Measurements from ENCODE around the gene PTPRS. TPM values are rescaled to one million over a fixed set of nuclear protein-coding genes. Genes with fewer than 3 reads are reported as not detected.
A peak's percentile ranks its signal among the peaks of the same experiment; 100 is the strongest.

Gene PTPRS
- total RNA-seq, 4 donors from 2014 or later, result 21.1 to 68.5 (median 42.3) TPM

DNA sequence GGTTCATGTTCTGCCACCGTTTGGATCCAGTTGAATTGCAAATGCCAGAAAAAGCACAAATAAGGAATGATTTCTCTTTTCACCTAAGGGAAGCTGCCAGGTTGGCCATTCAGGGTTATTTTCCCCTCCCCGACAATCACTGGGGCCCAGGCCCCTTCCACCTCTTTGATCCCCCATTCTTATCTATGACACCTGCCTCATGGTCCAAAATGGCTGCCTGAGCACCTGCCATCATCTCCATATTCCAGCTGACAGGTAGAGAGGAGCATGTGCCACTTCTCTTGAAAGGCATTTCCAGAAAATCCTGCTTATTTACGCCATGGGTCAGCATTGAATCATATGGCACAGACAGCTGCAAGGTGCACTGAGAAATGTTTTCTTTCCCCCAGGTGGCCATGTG is 15.7 kb downstream of the PTPRS start:
- no peaks in the 10 kb centered on the region for H3K36me3 ChIP-seq
- H3K4me3 ChIP-seq, result no peak overlapping the region
- H3K4me1 ChIP-seq, result peaks cover 0 to 3% of the 10 kb centered on the region in 2 donors
- intact Hi-C loops (cut with DNase I; ENCODE audit: low total_unique reads), result no loop called here
- peaks cover 0 to 5% (median 0%) of the 10 kb centered on the region in 3 donors for H3K9me3 ChIP-seq
- in situ Hi-C loops (cut with MboI; ENCODE audit: low sequenced_read_pairs in 4 of 4), result no loop called here
- no peak for DNase-seq
- H3K27ac ChIP-seq, result no peak overlapping the region
- TF ChIP-seq CTCF (IDR thresholded peaks at IDR 0.05 in 4 of 5, conservative IDR thresholded peaks at IDR 0.05 in 1 of 5) (no peak), POLR2A (IDR thresholded peaks at IDR 0.05) (no peak)
- ATAC-seq, result no peak
- peaks cover 0 to 6% (median 3%) of the 10 kb centered on the region in 3 donors for H3K27me3 ChIP-seq

DNA sequence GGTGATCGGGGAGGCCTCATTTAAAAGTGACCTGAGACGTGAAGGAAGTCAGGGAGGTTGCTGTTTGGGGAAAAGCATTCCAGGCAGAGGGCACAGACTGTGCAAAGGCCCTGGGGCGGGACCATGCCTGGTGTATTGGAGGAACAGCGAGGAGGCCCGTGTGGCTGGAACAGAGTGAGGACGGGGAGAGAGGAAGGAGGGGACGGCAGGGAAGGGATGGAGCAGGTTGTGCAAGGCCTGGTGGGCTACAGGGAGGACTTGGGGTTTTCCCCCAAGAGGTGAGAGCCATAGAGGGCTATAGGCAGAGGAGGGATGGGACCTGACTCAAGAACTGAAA is 17.2 kb downstream of the PTPRS start:
- Histone ChIP-seq H3K4me3 (no peak overlapping the region), H3K27me3 (peaks cover 0 to 6% (median 3%) of the 10 kb centered on the region in 3 donors), H3K27ac (no peak overlapping the region), H3K9me3 (peaks cover 0 to 5% (median 0%) of the 10 kb centered on the region in 3 donors), H3K4me1 (peaks cover 0 to 3% of the 10 kb centered on the region in 2 donors), H3K36me3 (no peaks in the 10 kb centered on the region)
- no peak for TF ChIP-seq POLR2A (IDR thresholded peaks at IDR 0.05)
- no peak for TF ChIP-seq CTCF (IDR thresholded peaks at IDR 0.05 in 4 of 5, conservative IDR thresholded peaks at IDR 0.05 in 1 of 5)
- ATAC-seq (no peak), DNase-seq (no peak)
- in situ Hi-C loops (cut with MboI; ENCODE audit: low sequenced_read_pairs in 4 of 4), result no loop called here
- intact Hi-C loops (cut with DNase I; ENCODE audit: low total_unique reads), result no loop called here

DNA sequence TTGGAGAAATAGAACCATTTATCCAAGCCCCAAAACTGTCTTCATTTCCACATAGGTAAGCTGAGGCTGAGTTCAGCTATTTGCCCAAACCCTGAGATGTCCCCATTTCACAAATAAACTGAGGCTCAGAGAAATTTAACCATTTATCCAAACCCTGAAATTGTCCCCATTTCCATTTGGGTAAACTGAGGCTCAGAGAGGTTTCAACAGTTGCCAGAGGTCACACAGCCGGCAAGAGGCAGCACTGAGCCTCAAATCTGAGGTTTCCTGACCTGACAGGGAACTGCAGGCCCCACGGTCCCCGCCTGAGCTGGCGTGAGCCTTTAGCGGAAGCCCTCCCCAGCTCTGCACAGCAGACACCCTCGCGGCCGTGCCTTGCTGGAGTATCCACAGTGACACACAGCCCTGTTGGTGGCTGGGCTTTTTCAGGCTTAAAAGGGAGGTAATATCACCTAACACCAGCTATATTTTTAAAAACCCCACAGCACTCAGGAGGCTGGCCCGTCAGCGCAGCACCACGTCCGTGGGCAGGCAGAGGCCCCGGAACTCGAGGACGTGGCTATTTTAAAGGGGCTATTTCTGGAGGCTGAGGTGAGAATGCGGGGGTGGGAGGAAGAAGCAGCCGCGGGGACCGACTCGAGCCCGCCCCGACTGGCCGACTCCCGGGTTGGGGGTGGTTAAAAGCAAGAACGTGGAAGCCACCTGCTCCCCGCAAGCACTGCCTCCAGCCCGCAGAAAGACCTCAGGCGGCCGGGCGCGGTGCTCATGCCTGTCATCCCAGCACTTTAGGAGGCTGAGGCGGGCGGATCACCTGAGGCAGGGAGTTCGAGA is 18.5 kb downstream of the PTPRS start:
- H3K27me3 ChIP-seq, result peaks cover 0 to 6% (median 3%) of the 10 kb centered on the region in 3 donors
- no peak for DNase-seq
- peaks cover 0 to 5% (median 0%) of the 10 kb centered on the region in 3 donors for H3K9me3 ChIP-seq
- H3K36me3 ChIP-seq, result no peaks in the 10 kb centered on the region
- ATAC-seq, result no peak
- H3K4me3 ChIP-seq, result peak overlapping the region in 1 of 4 donors; percentile 28
- no peak overlapping the region for H3K27ac ChIP-seq
- H3K4me1 ChIP-seq, result peaks cover 0 to 3% of the 10 kb centered on the region in 2 donors
- in situ Hi-C loops (cut with MboI; ENCODE audit: low sequenced_read_pairs in 4 of 4) (no loop called here), intact Hi-C loops (cut with DNase I; ENCODE audit: low total_unique reads) (no loop called here)
- TF ChIP-seq POLR2A (IDR thresholded peaks at IDR 0.05) (no peak), CTCF (IDR thresholded peaks at IDR 0.05 in 4 of 5, conservative IDR thresholded peaks at IDR 0.05 in 1 of 5) (no peak)

GRCh38 chr19:5321066-5321642 is 19.5 kb downstream of the PTPRS start:
- TF ChIP-seq CTCF (IDR thresholded peaks at IDR 0.05 in 4 of 5, conservative IDR thresholded peaks at IDR 0.05 in 1 of 5), result no peak
- TF ChIP-seq POLR2A (IDR thresholded peaks at IDR 0.05), result no peak
- Histone ChIP-seq H3K4me3 (no peak overlapping the region), H3K36me3 (no peaks in the 10 kb centered on the region), H3K9me3 (peaks cover 0 to 5% (median 0%) of the 10 kb centered on the region in 3 donors), H3K27ac (no peak overlapping the region), H3K27me3 (peaks cover 0 to 6% (median 3%) of the 10 kb centered on the region in 3 donors), H3K4me1 (peaks cover 0 to 3% of the 10 kb centered on the region in 2 donors)
- in situ Hi-C loops (cut with MboI; ENCODE audit: low sequenced_read_pairs in 4 of 4), result no loop called here
- ATAC-seq, result no peak
- no peak for DNase-seq
- intact Hi-C loops (cut with DNase I; ENCODE audit: low total_unique reads), result no loop called here
